Activated CD8-positive, alpha-beta memory T cell treated with anti-CD3 and anti-CD28 coated beads, Interleukin-2, amount 50 U/mL, for 48 hours (primary cell): Measurements from ENCODE around the gene IL18R1.

Source experiments
- DNase-seq: peaks from one replicate; pipeline ENCODE4 v3.0.0-alpha.2; 2020

The IL18R1 gene

DNA sequence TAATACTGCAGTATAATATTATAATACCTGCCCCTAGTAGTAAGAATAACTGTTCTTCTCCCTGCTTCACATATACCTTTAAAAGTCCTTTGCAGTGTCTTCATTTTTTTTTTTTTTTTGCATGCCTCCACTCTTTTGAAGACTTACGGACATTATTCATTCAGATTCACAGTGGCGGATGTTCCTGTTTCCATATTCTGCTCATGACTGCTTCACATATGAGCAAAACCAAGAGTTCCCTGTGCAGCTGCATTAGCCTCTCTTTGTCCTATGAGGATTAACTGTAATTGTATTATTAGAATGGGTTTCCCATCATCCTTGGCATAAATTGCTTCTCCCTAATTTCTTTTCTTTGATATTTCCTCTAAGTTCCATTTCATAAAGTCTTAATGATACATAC, 80.1 kb downstream of the IL18R1 start:
- no peak for DNase-seq

DNA sequence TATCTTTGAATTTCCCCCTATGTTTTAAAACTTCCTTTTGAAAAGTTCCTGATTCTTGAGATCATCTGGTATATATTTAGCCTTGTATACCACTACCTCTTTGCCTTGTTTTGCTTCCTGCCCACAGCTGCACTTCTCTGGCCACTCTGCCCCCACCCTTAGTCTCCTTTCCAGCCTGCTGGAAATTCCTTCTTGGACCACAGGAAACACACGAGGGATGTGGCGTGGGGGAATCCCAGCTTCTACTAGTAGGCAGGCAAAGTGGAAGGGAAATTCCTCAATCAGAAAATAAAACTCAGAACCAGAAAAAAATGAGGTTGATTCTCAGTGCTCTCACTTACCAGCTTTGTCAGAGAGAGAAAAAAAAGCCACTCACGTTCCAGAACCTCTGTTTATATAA, 80.7 kb downstream of the IL18R1 start:
- no peak for DNase-seq

DNA sequence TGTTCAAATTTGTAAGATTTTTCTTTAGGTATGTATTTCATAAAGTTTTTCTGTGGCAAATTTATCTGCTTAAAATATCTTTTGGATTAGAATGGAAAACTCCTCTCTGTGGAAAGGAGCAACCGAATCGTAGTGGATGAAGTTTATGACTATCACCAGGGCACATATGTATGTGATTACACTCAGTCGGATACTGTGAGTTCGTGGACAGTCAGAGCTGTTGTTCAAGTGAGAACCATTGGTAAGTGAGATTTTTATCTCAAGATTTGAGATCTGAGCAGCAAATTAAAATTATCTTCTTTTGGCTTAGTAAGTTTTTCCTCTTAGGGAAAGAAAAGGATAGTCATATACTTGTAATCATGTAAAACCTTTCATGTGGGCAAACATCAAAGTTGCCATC, 81.5 kb downstream of the IL18R1 start:
- DNase-seq = no peak

DNA sequence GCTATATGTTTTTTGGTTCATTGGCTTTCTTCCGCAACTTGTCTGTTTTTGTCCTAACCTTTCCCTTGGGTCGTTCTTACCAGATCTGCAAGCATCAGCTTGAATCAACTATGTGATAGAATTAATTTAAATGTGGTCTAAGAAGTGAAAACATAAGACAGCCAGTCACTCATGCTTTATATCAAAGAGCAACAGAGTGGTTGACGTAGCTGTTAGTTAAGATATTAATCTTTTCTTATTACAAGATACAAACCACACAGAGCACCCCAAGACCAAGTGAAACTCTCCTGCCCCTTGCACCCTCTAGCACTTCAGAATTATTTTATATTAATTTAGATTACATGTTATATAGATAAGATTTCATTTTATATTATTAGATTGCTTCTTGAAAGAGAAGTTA, 82.5 kb downstream of the IL18R1 start:
- no peak for DNase-seq

DNA sequence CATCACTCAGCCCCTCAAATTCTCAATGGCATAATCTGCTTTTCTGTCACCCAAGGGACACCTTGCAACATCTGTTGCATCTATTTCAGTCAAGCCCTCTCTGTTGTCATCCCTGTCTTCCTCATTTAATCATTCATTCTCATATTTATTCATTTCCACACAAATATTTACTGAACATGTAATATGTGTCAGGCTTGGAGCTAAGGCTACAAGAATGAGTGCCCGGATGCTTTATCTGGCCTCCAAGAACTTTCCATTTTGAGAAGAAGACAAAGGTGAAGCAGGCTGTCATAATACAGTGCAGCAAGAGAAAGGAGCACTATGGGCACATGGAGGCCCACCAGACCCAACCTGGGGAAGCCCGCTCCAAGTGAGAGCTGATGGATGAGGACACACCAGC, 83.0 kb downstream of the IL18R1 start:
- no peak for DNase-seq

DNA sequence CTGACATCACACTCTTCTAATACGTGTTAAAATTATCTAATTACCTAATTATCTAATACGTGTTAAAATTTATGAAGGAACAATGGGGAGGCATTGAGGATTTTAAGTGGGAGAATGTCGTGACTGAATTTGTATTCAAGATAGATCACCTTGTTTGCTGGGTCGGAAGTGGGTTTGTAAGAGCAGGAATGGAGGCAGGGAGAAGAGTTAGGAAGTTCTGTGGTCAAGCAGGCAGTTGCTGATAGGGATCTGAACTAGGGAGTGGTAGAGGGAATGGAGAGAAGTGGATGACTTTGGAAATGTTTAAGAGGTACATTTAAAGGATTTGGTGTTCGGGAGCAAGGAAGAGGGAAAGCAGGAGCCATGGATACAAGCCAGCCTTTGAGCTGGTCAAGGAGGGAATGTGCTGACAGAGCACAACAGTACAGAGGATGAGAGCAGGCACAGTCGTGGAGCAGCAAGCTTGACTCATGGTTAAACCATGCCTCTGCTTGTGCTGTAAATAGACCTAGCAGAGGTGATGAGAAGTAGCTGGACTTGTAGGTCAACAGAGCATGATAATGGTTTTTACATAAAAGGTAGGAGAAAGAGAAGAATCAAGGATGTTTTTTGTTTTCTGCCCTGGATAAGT, 83.6 kb downstream of the IL18R1 start:
- DNase-seq = no peak

DNA sequence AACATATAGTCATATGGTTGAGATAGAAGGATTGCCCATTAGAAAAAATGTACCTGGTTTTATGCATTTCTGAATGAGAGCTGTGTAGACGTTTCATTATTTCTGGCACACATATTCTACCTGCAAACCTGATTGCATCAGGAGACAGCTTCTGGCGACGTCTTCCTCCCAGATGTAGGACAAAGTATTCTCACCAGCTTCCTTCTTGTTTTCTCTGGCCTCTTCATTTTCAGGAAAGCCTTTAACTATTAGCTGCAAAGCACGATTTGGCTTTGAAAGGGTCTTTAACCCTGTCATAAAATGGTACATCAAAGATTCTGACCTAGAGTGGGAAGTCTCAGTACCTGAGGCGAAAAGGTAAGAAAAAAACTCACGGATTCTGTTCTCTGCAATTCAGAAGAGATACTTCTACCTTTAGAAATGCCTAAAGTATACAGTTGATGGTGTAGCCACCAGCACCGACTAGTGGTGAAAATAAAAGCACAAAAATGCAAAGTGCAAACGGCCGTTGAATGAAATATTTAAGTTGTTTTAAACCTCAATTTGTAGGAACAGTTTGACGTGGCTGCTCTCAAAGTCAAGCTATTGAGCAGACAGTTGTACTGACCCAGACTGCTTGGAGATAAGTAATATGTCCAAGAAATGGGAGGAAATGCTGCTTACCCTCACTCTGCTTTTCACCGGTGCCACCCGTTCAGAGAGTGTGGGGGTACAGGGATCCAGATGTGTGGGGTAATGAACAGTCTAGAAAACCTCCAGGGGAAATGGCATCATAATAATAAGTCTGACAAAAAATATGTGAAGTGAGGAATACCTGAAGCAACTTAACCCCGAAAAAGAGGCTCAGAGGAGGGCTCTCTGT, 87.6 kb downstream of the IL18R1 start:
- no peak for DNase-seq

DNA sequence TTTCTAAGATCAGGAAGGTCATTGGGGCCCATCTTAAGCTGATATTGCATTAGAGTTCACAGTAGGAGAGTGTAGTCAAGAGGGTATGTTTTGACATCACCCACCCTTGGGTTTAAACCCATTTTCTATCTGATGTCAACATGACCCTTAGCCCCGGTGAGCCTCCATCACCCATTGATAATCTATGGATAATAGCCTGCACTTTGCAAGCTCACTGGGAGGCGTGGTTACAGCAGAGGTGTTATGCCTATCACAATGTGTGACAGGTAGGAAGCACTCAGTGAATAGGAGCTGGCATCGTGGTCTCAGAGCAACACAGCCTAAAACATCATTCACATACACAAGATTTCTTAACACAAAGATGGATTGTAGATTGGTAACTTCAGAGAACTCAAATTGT, 88.6 kb downstream of the IL18R1 start:
- no peak for DNase-seq

DNA sequence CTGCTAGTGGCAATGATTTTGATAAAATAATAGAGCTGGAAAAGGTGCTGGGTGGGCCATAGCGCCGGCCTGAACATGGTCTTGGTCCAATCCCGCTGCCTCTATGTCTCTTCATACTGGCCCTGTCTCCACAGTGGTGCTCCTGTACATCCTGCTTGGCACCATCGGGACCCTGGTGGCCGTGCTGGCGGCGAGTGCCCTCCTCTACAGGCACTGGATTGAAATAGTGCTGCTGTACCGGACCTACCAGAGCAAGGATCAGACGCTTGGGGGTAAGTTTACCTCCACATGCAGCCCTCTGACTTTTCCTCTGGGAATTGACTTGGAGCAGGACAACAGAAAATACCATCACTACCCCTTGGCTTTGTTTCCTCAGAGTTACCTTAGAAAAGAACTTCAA, 91.3 kb downstream of the IL18R1 start:
- DNase-seq = no peak
